Activated naive CD4-positive, alpha-beta T cell treated with anti-CD3 and anti-CD28 coated beads, Interleukin-2, amount 50 U/mL, for 72 hours (primary cell): ENCODE results near the gene AMH. TPM values are rescaled to one million over a fixed set of nuclear protein-coding genes. Genes with fewer than 3 reads are reported as not detected.

Source experiments
- ATAC-seq, 2 donors: fragments of 150-1000 bp; cut with Tn5 transposase; 2 replicates each; pipeline ENCODE4 v1.10.0; 2021; ENCODE audit warnings: mild to moderate bottlenecking in 2 of 2, moderate library complexity in 2 of 2
- DNase-seq, 2 donors: peaks; one replicate each; pipeline ENCODE4 v3.0.0; 2021 to 2022; ENCODE audit warnings: low spot score in 2 of 2
- H3K27ac Mint-ChIP-seq, 2 donors: one replicate each; pipeline ENCODE4 v1.8.0; 2022; ENCODE audit warnings: mild to moderate bottlenecking in 2 of 2, mixed read lengths in 2 of 2
- H3K36me3 Mint-ChIP-seq, 2 donors: one replicate each; pipeline ENCODE4 v1.8.0; 2022; ENCODE audit warnings: mixed read lengths in 2 of 2
- H3K9me3 Mint-ChIP-seq, 2 donors: one replicate each; pipeline ENCODE4 v1.8.0; 2022; ENCODE audit warnings: mixed read lengths in 2 of 2
- total RNA-seq, 2 donors: library from RNA; stranded (reverse); gene quantifications; one replicate each; pipeline ENCODE4 v1.2.3, GENCODE V29; 2022

AMH gene
- total RNA-seq, 2 donors from 2014 or later: 1.9 to 2.9 TPM

- DNase-seq: peak; percentile 99 to 100
- peak; percentile 81 for ATAC-seq
- Mint-ChIP-seq H3K27ac (peak overlapping the region; percentile 75 to 97), H3K9me3 (no peaks in the 10 kb centered on the region), H3K36me3 (peaks cover 10 to 23% of the 10 kb centered on the region in 2 donors)
Measured at GRCh38 chr19:2269244-2270156, 20.4 kb downstream of the AMH start.

- peaks cover 10 to 23% of the 10 kb centered on the region in 2 donors for H3K36me3 Mint-ChIP-seq
- peak overlapping the region; percentile 75 to 97 for H3K27ac Mint-ChIP-seq
- DNase-seq (no peak), ATAC-seq (no peak)
- no peaks in the 10 kb centered on the region for H3K9me3 Mint-ChIP-seq
Measured at GRCh38 chr19:2270157-2270422, 21.0 kb downstream of the AMH start.

GRCh38 chr19:2270423-2271233 is 21.5 kb downstream of the AMH start:
- H3K27ac Mint-ChIP-seq: peak overlapping the region; percentile 75 to 93
- ATAC-seq (peak; percentile 23 to 32), DNase-seq (peak; percentile 70 to 76)
- peaks cover 10 to 23% of the 10 kb centered on the region in 2 donors for H3K36me3 Mint-ChIP-seq
- H3K9me3 Mint-ChIP-seq: no peaks in the 10 kb centered on the region

GRCh38 chr19:2271234-2272103 is 22.3 kb downstream of the AMH start:
- no peak for ATAC-seq
- Mint-ChIP-seq H3K27ac (peak overlapping the region; percentile 75 to 98), H3K9me3 (no peaks in the 10 kb centered on the region), H3K36me3 (peaks cover 10 to 23% of the 10 kb centered on the region in 2 donors)
- DNase-seq: peak in 1 of 2 donors; percentile 57

- Mint-ChIP-seq H3K36me3 (peaks cover 10 to 23% of the 10 kb centered on the region in 2 donors), H3K27ac (peak overlapping the region; percentile 75 to 94), H3K9me3 (no peaks in the 10 kb centered on the region)
- DNase-seq (peak; percentile 83 to 92), ATAC-seq (peak; percentile 55 to 63)
Measured at GRCh38 chr19:2273356-2274184, 24.4 kb downstream of the AMH start.

GRCh38 chr19:2274185-2274711 is 25.1 kb downstream of the AMH start:
- no peak for ATAC-seq
- peaks cover 10 to 23% of the 10 kb centered on the region in 2 donors for H3K36me3 Mint-ChIP-seq
- no peaks in the 10 kb centered on the region for H3K9me3 Mint-ChIP-seq
- DNase-seq: no peak
- H3K27ac Mint-ChIP-seq: peak overlapping the region; percentile 75 to 94

- Mint-ChIP-seq H3K27ac (peak overlapping the region; percentile 75 to 94), H3K36me3 (peaks cover 10 to 23% of the 10 kb centered on the region in 2 donors), H3K9me3 (no peaks in the 10 kb centered on the region)
- no peak for ATAC-seq
- no peak for DNase-seq
Measured at GRCh38 chr19:2274931-2275535, 25.9 kb downstream of the AMH start.

- H3K27ac Mint-ChIP-seq: peak overlapping the region in 1 of 2 donors; percentile 75
- ATAC-seq: no peak
Measured at GRCh38 chr19:2275588-2276428, 26.7 kb downstream of the AMH start.

GRCh38 chr19:2276429-2276986 is 27.4 kb downstream of the AMH start:
- ATAC-seq: no peak
- H3K27ac Mint-ChIP-seq: peak overlapping the region; percentile 17 to 81
- H3K9me3 Mint-ChIP-seq: no peaks in the 10 kb centered on the region
- DNase-seq: no peak
- H3K36me3 Mint-ChIP-seq: peaks cover 8 to 20% of the 10 kb centered on the region in 2 donors

More at GRCh38 chr19:2275588-2276428, 26.7 kb downstream of the AMH start:
- DNase-seq: no peak
- Mint-ChIP-seq H3K9me3 (no peaks in the 10 kb centered on the region), H3K36me3 (peaks cover 10 to 23% of the 10 kb centered on the region in 2 donors)

GRCh38 chr19:2277138-2277537 is 28.0 kb downstream of the AMH start:
- Mint-ChIP-seq H3K9me3 (no peaks in the 10 kb centered on the region), H3K36me3 (peaks cover 4 to 16% of the 10 kb centered on the region in 2 donors), H3K27ac (peak overlapping the region; percentile 17 to 84)
- no peak for DNase-seq
- no peak for ATAC-seq

GRCh38 chr19:2278459-2279158 is 29.5 kb downstream of the AMH start:
- peaks cover 4 to 8% of the 10 kb centered on the region in 2 donors for H3K36me3 Mint-ChIP-seq
- DNase-seq: no peak
- peak overlapping the region; percentile 46 to 72 for H3K27ac Mint-ChIP-seq
- no peaks in the 10 kb centered on the region for H3K9me3 Mint-ChIP-seq
- peak in 1 of 2 donors; percentile 12 for ATAC-seq

- Mint-ChIP-seq H3K36me3 (no peaks in the 10 kb centered on the region), H3K27ac (no peak overlapping the region), H3K9me3 (no peaks in the 10 kb centered on the region)
- ATAC-seq (no peak), DNase-seq (no peak)
Measured at GRCh38 chr19:2280633-2281264, 31.6 kb downstream of the AMH start.
